Activated CD4-positive, alpha-beta T cell treated with anti-CD3 and anti-CD28 coated beads for 4 hours (primary cell): ENCODE results near the gene FADS6.
A peak's percentile ranks its signal among the peaks of the same experiment; 100 is the strongest.
"Not testable (repeated sequence)": the region's sequence is repeated elsewhere in the genome, so short reads cannot be mapped to it uniquely, and the experiment has no call there.

Source experiments
- DNase-seq, 2 donors: peaks; one replicate each; pipeline ENCODE4 v3.0.0-alpha.2; 2020

FADS6 gene

GRCh38 chr17:74883241-74883745, 10.1 kb downstream of the FADS6 start:
- no peak for DNase-seq

GRCh38 chr17:74882517-74883240, 10.8 kb downstream of the FADS6 start:
- no peak for DNase-seq

- no peak for DNase-seq
Observed at GRCh38 chr17:74881073-74881472, 12.4 kb downstream of the FADS6 start.

- DNase-seq: no peak
Observed at GRCh38 chr17:74879308-74879707, 14.1 kb downstream of the FADS6 start.

GRCh38 chr17:74878658-74879057, 14.8 kb downstream of the FADS6 start:
- DNase-seq: no peak

DNA sequence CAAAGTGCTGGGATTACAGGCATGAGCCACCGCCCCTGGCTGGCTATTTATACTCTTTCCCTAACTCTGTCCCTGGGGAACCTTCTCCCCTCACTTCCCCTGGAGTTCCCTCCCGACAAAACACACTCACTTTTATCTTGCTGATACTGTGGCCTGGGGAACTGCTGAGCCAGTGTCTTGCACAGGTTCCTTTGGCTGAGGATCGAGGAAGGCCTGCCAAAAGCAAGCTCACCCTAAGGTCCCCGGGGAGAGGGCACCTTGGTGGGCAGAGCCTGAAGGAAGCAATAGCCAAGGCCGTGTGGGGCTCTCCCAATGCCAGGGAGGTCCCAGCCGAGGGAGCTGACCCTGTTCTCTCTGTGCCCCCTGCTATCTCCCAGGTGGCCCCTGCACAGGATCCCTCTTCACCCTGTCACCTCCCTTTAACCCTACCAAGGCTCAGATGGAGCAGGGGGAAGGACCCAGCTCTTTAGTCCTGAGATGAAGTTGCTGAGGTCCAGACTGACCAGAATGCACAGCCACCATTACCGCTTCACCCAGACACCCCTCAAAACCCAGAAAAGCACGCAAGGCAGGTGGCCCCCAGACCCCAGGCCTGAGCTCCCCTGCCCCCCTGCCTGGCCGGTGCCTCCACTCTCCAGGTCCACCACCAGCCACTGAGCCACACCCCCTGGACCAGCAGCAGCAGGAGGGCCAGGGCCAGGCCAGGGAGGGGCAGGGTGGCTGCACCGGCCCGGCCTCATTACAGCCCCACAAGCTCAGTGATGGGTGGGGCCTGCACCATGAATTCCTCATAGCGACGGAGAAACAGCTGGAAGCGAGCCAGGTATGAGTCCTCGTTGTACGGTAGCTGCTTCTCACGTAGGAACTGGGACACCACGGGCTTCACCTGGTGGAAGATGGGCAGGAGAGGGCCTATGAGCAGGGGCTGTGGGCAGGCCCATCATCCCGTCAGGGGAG, 15.6 kb downstream of the FADS6 start:
- DNase-seq: no peak

DNA sequence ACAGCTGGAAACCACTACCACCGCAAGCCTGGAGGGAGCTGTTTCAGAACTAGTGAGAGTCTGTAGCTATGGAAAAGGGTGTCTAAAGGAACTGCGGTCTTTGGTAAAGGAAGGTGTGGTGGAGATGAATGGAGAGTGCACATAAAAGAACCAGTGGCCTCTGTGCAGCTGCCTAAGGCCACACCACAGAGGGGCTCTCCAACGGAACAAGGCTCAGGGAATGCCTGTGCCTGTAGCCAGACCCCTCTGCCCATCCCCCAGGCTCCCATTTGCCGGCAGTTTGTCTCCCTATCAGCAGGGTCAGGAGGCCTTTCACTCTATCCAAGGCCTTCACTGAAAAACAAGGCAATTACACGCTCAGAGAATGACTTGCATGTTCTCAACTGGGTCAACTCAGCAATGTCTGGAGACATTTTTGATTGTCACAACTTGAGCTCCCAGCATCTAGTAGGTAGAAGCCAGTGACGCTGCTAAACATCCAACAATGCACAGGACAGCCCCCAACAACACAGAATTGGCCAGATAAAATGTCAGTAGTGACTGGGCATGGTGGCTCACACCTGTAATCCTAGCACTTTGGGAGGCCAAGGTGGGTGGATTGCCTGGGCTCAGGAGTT, 17.3 kb downstream of the FADS6 start:
- no peak for DNase-seq

DNA sequence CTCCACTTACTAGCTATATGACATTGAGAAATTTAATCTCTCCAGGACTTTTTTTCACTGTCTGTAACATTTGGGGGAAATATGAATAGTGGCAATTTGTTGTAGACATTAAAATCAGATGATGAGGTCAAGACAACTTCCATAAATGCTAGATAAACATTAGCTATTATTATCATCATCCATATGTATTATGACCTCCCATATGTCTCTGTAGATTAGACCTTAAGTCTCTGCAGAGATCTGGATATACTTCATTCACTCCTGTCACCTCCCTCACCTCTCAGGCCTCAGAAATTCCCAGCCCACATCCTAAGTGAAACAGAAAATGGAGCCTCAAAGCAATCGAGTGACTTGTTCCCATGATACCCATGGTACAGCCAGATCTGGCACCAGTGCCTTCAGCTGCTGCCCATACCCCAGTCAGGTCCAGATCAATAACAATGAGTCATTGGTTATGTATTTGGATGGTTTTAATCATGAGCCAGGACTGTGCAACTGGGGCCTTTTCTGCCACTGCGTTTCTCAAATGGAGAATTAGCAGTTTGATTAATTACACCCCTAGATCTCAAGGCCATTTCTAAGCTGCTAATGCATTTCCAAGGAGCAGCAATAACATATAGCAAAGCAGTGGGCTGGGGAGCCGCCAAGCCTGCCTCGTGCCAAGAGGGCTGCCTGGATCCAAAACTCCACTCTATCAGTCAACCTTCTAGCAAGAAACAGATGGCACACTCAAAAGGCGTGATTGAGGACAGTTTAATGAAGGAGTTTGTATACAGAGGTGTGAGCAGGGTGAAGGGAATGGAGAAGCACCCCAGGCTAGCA, 18.1 kb downstream of the FADS6 start:
- no peak for DNase-seq

DNA sequence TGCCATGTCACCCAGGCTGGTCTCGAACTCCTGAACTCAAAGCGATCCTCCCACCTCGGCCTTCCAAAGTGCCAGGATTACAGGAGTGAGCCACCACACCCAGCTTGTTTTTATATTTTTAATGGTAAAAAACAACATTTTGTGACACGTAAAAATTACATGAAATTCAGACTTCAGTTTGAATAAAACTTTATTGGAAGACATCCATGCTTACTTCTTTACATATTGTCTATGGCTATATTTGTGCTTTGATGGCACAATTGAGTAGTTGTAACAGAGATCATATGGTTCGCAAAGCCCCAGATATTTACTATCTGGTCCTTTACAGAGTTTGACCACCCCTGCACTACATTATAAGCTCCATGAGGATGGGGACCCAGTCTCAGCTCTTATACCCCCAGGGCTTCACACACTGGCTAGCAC, 18.8 kb downstream of the FADS6 start:
- no peak for DNase-seq

DNA sequence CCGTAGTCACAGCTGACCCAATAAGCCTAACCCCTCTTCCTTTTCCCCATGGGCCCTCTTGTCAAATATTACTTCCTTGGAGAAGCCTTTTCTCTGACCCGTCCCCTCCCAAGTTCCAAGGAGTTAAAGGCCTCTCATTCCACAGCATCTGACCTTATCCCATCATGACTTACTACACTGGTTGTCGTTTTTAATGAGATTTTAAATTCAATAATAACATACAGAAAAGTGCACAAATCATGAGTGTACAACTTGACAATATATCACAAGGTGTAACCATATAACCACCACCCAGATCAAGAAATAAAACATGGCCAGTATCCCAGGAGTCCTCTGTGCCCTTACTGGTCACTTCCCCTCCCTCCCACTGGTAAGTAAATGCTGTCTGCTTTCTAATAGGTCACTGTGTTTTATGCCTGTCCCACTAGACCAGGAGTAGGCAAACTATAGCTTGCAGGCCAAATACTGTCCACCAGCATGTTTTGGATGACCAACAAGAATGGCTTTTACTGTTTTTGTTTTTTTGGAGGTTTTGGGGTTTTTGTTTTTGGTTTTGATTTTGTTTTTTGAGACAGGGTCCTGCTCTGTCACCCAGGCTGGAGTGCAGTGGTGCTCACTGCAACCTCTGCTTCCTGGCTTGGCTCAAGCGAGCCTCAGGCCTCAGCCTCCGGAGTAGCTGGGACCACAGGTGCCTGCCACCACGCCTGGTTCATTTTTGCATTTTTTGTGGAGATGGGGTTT, 19.4 kb downstream of the FADS6 start:
- no peak for DNase-seq

GRCh38 chr17:74873037-74873873, 20.2 kb downstream of the FADS6 start:
- peak; percentile 98 to 100 for DNase-seq

DNA sequence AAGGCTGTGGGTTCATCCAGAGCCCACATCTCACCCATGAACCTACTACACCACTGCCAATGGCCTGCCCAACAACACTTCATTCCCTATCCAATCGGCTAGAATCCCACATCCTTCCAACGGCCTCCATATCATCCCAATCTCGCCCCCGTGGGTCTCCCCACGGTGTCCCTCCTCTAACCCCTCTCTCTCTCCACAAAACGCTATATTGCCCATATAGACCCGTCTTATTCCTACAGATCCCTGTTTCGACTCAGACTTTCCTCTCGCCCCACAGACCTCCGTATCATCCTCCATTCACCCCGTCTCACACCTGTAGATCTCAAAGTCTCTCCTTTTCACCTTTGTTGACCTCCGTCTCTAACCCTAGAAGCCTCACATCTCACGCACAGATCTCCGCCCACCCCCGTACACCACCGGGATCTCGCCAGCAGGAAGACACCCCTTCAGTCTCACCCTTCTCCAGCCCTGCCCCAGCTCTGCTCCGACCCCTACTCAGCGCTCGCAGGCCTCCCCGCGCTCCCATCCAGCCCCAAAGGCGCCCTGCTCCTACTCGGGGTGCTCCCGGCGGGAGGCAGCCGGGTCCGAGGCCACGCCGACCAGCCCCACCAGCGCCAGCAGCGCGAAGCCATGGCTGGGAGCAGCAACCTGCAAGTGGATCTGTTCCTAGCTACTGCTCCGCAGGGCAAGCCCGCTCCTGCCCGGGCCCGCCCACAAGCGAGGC, 21.0 kb downstream of the FADS6 start, which contains the start of gene FDXR:
Gene FDXR, minus strand, starts transcription at position 682 of the 724 bp plus-strand sequence. Its CDS starts 50 bp downstream, at position 632.
- DNase-seq: no peak

DNA sequence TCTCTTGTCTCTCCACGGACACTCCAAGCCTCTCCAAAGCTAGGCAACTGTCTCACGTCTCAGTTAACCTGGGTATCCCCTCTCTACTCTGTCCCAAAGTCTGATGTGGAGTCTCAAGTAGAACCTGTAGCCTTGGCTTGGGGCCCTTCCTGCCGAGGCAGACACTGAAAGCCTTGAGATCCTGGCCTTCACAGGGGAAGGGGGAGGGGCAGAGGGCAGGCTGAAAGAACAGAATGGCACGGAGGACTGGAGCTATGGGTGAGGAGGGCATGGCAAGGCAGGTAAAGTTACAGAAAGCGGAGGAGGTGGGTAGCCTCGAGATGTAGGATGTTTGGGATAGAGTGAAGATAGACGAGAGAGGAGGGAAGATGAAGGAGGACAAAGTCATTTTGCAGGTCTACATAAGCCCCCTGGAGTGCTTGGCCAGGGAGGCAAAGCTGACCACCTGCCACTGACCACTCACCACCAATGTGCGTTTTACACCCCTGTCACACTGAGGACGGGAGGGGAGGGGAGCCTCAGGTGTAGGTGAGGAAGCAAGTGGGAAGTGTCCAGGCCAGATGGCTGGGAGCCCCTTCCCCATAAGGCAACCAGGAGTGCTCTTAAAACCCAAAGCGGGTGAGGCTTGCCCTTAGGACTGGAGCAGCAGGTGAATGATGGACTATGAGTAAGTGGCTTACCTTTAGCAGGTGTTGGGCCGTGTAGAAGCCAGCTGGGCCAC, 21.9 kb downstream of the FADS6 start:
- DNase-seq: no peak

GRCh38 chr17:74870512-74870911, 22.9 kb downstream of the FADS6 start:
- DNase-seq: no peak

DNA sequence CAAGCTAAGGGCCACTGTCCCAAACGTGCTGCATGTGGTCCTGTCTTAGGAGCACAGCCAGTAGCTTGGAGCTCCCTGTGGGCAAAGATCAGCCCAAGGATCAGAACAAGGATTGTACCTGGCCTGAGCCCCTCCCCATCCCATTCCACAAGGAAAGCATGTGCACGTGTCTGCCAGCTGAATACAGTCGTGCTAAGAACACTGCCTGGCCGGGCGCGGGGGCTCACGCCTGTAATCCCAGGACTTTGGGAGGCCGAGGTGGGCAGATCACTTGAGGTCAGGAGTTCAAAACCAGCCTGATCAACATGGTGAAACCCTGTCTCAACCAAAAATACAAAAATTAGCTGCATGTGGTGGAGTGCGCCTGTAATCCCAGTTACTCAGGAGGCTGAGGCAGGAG, 23.4 kb downstream of the FADS6 start:
- not testable (repeated sequence) for DNase-seq

DNA sequence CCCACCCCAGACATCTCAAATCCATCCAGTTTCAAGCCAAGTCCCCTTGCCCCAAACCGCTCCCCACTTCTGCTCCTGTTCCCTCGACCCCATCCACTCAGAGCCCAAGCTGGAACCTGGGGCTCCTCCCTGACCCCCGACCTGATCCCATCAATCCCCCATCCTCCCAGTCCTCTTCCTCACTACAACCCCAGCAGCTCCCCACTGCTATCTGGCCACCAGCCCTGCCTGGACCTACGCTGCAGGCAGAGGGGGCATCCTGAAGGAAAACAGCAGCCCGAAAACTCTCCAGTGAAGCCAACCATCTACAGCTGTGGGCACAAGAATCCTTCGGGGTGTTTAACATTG, 24.6 kb downstream of the FADS6 start:
- no peak for DNase-seq

GRCh38 chr17:74868251-74868907, 25.1 kb downstream of the FADS6 start:
- no peak for DNase-seq

GRCh38 chr17:74866198-74866835, 27.1 kb downstream of the FADS6 start:
- DNase-seq: no peak
